Endodermal cell (in vitro differentiated cells): ENCODE data around the gene ZWILCH. TPM values are rescaled to one million over a fixed set of nuclear protein-coding genes. Genes with fewer than 3 reads are reported as not detected.
"Not testable (repeated sequence)": the region's sequence is repeated elsewhere in the genome, so short reads cannot be mapped to it uniquely, and the experiment has no call there.

Experiments used
- DNase-seq: peaks from one replicate; pipeline ENCODE4 v3.0.0-alpha.2; 2017
- H3K27ac ChIP-seq: 2 replicates; pipeline ENCODE4 v1.5.1; 2013; ENCODE audit warnings: mild to moderate bottlenecking, low read depth, low read length, moderate library complexity
- H3K27me3 ChIP-seq: 2 replicates; pipeline ENCODE4 v1.6.1; 2013; ENCODE audit warnings: mild to moderate bottlenecking, low read length, moderate library complexity; ENCODE audit not compliant: insufficient read depth, control insufficient read depth, poor library complexity, severe bottlenecking
- H3K36me3 ChIP-seq: 2 replicates; pipeline ENCODE4 v1.7.0; 2013; ENCODE audit warnings: mild to moderate bottlenecking, low read length, moderate library complexity; ENCODE audit not compliant: control insufficient read depth, insufficient read depth
- H3K4me1 ChIP-seq: one replicate; pipeline ENCODE4 v1.7.0; 2013; ENCODE audit warnings: low read length; ENCODE audit not compliant: control insufficient read depth, insufficient read depth
- H3K4me3 ChIP-seq: 2 replicates; pipeline ENCODE4 v1.5.1; 2013; ENCODE audit warnings: mild to moderate bottlenecking, low read length, moderate library complexity
- H3K9ac ChIP-seq: 2 replicates; pipeline ENCODE4 v1.6.1; 2013; ENCODE audit warnings: mild to moderate bottlenecking, low read length, moderate library complexity; ENCODE audit not compliant: poor library complexity, severe bottlenecking; ENCODE audit errors: extremely low read depth
- H3K9me3 ChIP-seq: 2 replicates; pipeline ENCODE4 v1.6.1; 2013; ENCODE audit warnings: mild to moderate bottlenecking, low read length, moderate library complexity; ENCODE audit not compliant: control insufficient read depth
- H3K27ac Mint-ChIP-seq: 2 replicates; pipeline ENCODE4 v1.8.0; 2020; ENCODE audit warnings: mixed read lengths
- H3K27me3 Mint-ChIP-seq: 2 replicates; pipeline ENCODE4 v1.8.0; 2021; ENCODE audit warnings: mild to moderate bottlenecking, mixed read lengths; ENCODE audit not compliant: insufficient read depth
- H3K36me3 Mint-ChIP-seq: 2 replicates; pipeline ENCODE4 v1.8.0; 2020; ENCODE audit warnings: low read depth, mixed read lengths
- H3K4me1 Mint-ChIP-seq: 2 replicates; pipeline ENCODE4 v1.8.0; 2020; ENCODE audit warnings: mixed read lengths
- H3K4me3 Mint-ChIP-seq: 2 replicates; pipeline ENCODE4 v1.8.0; 2020; ENCODE audit warnings: mild to moderate bottlenecking, moderate library complexity, mixed read lengths
- H3K9me3 Mint-ChIP-seq: 2 replicates; pipeline ENCODE4 v1.8.0; 2020; ENCODE audit warnings: mild to moderate bottlenecking, mixed read lengths
- CTCF ChIP-seq: fragments of 200-600 bp; sonication (generic); conservative IDR thresholded peaks from 2 replicates; pipeline ENCODE4 v1.5.0; 2021; ENCODE audit warnings: antibody characterized with exemption, mild to moderate bottlenecking
- WGBS, 2 experiments: methylation state at CpG; one replicate each; pipeline versions ENCODE4 v1.1.5 to v1.1.7; 2013; ENCODE audit warnings: missing lambda C conversion rate in 2 of 2, mixed read lengths in 1 of 2; ENCODE audit not compliant: insufficient coverage in 1 of 2, insufficient read length in 1 of 2; 5-methylcytosine and 5-hydroxymethylcytosine counted together
- total RNA-seq, 2 donors: library from RNA; stranded (reverse); fragmentation: NEBNext Ultra II Directional in 1 of 2; extraction: Animal tissue kit (Norgen Biotek cat#: 25700) in 1 of 2; gene quantifications; 2 replicates in 1 of 2; 3 replicates in 1 of 2; pipeline ENCODE4 v1.2.1, GENCODE V29; 2021

Gene ZWILCH
- total RNA-seq, 2 donors from 2014 or later, result 37.3 to 44.2 TPM

- Mint-ChIP-seq H3K27me3 (peaks cover 7% of the 10 kb centered on the region), H3K4me1 (peaks cover 38% of the 10 kb centered on the region), H3K27ac (no peak overlapping the region), H3K4me3 (no peak overlapping the region), H3K36me3 (no peaks in the 10 kb centered on the region), H3K9me3 (no peaks in the 10 kb centered on the region)
- H3K9me3 ChIP-seq, result no peaks in the 10 kb centered on the region
- H3K27ac ChIP-seq, result no peak overlapping the region
- H3K4me1 ChIP-seq, result peaks cover 16% of the 10 kb centered on the region
- H3K27me3 ChIP-seq, result no peaks in the 10 kb centered on the region
- no peak overlapping the region for H3K4me3 ChIP-seq
- H3K9ac ChIP-seq, result no peak overlapping the region
- peak; percentile 79 for TF ChIP-seq CTCF
- 76 to 80% methylated on average over 1 to 5 of the region's 5 CpGs for WGBS, 2 experiments
- DNase-seq, result peak; percentile 87
- H3K36me3 ChIP-seq, result no peaks in the 10 kb centered on the region
Measured at GRCh38 chr15:66588537-66588936, 83.4 kb downstream of the ZWILCH start.

- Histone ChIP-seq H3K27ac (no peak overlapping the region), H3K9ac (no peak overlapping the region), H3K4me1 (peaks cover 20% of the 10 kb centered on the region), H3K36me3 (no peaks in the 10 kb centered on the region), H3K27me3 (no peaks in the 10 kb centered on the region), H3K9me3 (no peaks in the 10 kb centered on the region), H3K4me3 (no peak overlapping the region)
- Mint-ChIP-seq H3K4me3 (no peak overlapping the region), H3K27me3 (peaks cover 7% of the 10 kb centered on the region), H3K36me3 (no peaks in the 10 kb centered on the region), H3K9me3 (no peaks in the 10 kb centered on the region), H3K27ac (no peak overlapping the region), H3K4me1 (peaks cover 43% of the 10 kb centered on the region)
- 83 to 85% methylated on average over 6 to 8 of the region's 8 CpGs for WGBS, 2 experiments
- no peak for TF ChIP-seq CTCF
- peak; percentile 75 for DNase-seq
Measured at GRCh38 chr15:66588971-66589370, 83.8 kb downstream of the ZWILCH start.

- not testable (repeated sequence) for H3K4me3 ChIP-seq, H3K27ac Mint-ChIP-seq, DNase-seq, H3K27me3 ChIP-seq, H3K27me3 Mint-ChIP-seq, H3K9ac ChIP-seq, H3K36me3 Mint-ChIP-seq, H3K9me3 Mint-ChIP-seq, H3K9me3 ChIP-seq, H3K27ac ChIP-seq, H3K36me3 ChIP-seq, H3K4me3 Mint-ChIP-seq
- peaks cover 22% of the 10 kb centered on the region for H3K4me1 ChIP-seq
- peaks cover 45% of the 10 kb centered on the region for H3K4me1 Mint-ChIP-seq
- 89 to 95% methylated on average over 3 to 6 of the region's 6 CpGs for WGBS, 2 experiments
Measured at GRCh38 chr15:66589429-66589828, 84.3 kb downstream of the ZWILCH start.

- H3K27me3 Mint-ChIP-seq, result peaks cover 5% of the 10 kb centered on the region
- no peak for TF ChIP-seq CTCF
- no peaks in the 10 kb centered on the region for H3K9me3 ChIP-seq
- peaks cover 48% of the 10 kb centered on the region for H3K4me1 Mint-ChIP-seq
- DNase-seq, result no peak
- WGBS, 2 experiments, result 80 to 81% methylated on average over 2 of the region's 2 CpGs
- H3K27ac Mint-ChIP-seq, result no peak overlapping the region
- no peak overlapping the region for H3K4me3 Mint-ChIP-seq
- no peaks in the 10 kb centered on the region for H3K9me3 Mint-ChIP-seq
- no peaks in the 10 kb centered on the region for H3K27me3 ChIP-seq
- H3K4me1 ChIP-seq, result peaks cover 22% of the 10 kb centered on the region
- no peak overlapping the region for H3K4me3 ChIP-seq
- no peak overlapping the region for H3K9ac ChIP-seq
- no peak overlapping the region for H3K27ac ChIP-seq
- no peaks in the 10 kb centered on the region for H3K36me3 Mint-ChIP-seq
- no peaks in the 10 kb centered on the region for H3K36me3 ChIP-seq
Measured at GRCh38 chr15:66590435-66590834, 85.3 kb downstream of the ZWILCH start.
